Measurements from ENCODE around the gene GPHN.
"Not testable (repeated sequence)": the region's sequence is repeated elsewhere in the genome, so short reads cannot be mapped to it uniquely, and the experiment has no call there.

The GPHN gene

DNA sequence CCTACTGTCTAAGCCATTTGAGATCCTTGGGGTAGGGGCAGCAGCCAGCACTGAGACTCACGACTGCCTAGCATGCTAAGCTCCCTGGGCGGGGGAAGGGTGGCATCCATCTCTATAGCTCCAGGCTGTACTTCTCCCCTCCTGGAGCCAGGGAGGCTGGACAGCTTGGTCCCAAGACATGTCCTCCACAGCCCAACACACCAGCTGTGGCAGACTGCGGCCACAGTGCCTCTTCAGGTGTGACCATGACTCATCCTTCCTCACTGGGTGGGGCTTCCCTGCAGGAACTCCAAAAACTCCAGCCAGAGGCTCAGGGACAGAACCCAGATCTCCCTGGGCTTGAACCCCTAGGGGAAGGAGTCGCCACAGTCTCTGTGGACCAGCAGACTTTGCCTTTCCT, 193.9 kb downstream of the GPHN start:
- TF ChIP-seq, protein P1, sequence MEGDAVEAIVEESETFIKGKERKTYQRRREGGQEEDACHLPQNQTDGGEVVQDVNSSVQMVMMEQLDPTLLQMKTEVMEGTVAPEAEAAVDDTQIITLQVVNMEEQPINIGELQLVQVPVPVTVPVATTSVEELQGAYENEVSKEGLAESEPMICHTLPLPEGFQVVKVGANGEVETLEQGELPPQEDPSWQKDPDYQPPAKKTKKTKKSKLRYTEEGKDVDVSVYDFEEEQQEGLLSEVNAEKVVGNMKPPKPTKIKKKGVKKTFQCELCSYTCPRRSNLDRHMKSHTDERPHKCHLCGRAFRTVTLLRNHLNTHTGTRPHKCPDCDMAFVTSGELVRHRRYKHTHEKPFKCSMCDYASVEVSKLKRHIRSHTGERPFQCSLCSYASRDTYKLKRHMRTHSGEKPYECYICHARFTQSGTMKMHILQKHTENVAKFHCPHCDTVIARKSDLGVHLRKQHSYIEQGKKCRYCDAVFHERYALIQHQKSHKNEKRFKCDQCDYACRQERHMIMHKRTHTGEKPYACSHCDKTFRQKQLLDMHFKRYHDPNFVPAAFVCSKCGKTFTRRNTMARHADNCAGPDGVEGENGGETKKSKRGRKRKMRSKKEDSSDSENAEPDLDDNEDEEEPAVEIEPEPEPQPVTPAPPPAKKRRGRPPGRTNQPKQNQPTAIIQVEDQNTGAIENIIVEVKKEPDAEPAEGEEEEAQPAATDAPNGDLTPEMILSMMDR (conservative IDR thresholded peaks at IDR 0.05; ENCODE audit: control insufficient read depth, insufficient read depth, low read depth, low read length), result no peak
- no peak overlapping the region for H3K4me3 ChIP-seq (ENCODE audit: control insufficient read depth, low read depth, low read length)
- DNase-seq (ENCODE audit: low read depth), result no peak

- TF ChIP-seq, protein P1 (conservative IDR thresholded peaks at IDR 0.05; ENCODE audit: control insufficient read depth, insufficient read depth, low read depth, low read length), result no peak
- H3K4me3 ChIP-seq (ENCODE audit: control insufficient read depth, low read depth, low read length), result no peak overlapping the region
- DNase-seq (ENCODE audit: low read depth), result no peak
Observed at GRCh38 chr14:66708267-66708666, 200.3 kb downstream of the GPHN start.

DNA sequence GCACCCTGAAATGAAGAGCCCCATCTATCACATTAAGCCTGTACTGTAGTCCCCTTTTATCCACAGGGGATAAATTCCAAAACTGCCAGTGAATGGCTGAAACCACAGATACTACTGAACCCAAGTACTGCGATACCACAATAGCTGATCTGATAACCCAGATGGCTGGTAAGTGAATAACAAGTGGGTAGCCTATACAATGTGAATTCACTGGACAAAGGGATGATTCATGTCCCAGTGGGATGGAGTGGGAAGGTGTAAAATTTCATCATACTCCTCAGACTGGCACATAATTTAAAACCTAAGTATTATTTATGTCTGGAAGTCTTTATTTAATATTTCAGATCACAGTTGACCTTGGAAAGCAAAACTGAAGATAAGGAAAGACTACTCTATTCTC, 201.3 kb downstream of the GPHN start:
- DNase-seq (ENCODE audit: low read depth), result peak; percentile 68
- no peak overlapping the region for H3K4me3 ChIP-seq (ENCODE audit: control insufficient read depth, low read depth, low read length)
- TF ChIP-seq, protein P1 (conservative IDR thresholded peaks at IDR 0.05; ENCODE audit: control insufficient read depth, insufficient read depth, low read depth, low read length), result no peak

DNA sequence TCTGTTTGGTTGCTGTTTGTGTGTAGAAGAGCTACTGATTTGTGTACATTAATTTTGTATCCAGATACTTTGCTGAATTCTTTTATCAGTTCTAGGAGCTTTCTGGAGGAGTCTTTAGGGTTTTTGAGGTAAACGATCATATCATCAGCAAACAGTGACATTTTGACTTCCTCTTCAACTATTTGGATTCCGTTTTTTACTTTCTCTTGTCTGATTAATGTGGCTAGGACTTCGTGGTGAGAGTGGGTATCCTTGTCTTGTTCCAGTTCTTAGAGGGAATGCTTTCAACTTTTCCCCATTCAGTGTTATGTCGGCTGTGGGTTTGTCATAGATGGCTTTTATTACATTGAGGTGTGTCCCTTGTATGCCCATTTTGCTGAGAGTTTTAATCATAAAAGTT, 206.3 kb downstream of the GPHN start:
- not testable (repeated sequence) for H3K4me3 ChIP-seq (ENCODE audit: control insufficient read depth, low read depth, low read length); DNase-seq (ENCODE audit: low read depth)

DNA sequence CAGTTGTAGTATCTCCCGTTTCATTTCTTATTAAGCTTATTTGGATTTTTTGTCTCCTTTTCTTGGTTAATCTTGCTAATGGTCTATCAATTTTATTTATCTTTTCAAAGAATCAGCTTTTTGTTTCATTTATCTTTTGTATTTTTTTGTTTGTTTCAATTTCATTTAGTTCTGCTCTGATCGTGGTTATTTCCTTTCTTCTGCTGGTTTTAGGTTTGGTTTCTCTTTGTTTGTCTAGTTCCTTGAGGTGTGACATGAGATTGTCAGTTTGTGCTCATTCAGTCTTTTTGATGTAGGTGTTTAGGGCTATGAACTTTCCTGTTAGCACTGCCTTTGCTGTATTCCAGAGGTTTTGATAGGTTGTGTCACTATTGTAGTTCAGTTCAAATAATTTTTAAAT, 207.4 kb downstream of the GPHN start:
- DNase-seq (ENCODE audit: low read depth); H3K4me3 ChIP-seq (ENCODE audit: control insufficient read depth, low read depth, low read length): not testable (repeated sequence)

GRCh38 chr14:66716227-66716626, 208.3 kb downstream of the GPHN start:
- TF ChIP-seq, protein P1 (conservative IDR thresholded peaks at IDR 0.05; ENCODE audit: control insufficient read depth, insufficient read depth, low read depth, low read length), result no peak

DNA sequence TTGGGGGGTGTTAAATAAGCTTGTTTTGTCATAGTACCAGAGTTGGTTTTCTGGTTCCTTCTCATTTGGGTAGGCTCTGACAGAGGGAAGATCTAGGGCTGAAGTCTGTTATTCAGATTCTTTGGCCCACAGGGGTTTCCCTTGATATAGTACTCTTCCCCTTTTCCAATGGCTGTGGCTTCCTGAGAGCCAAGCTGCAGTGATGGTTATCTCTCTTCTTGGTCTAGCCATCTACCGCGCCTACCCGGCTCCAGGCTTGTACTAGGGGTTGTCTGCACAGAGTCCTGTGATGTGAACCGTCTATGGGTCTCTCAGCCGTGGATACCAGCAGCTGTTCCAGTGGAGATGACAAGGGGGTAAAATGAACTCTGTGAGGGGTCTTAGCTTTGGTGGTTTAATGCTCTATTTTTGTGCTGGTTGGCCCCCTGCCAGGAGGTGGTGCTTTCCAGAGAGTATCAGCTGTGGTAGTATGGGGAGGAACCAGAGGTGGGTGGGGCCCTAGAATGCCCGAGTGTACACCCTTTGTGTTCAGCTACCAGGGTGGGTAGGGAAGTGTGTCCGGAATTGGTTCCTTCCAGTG, 209.7 kb downstream of the GPHN start:
- H3K4me3 ChIP-seq (ENCODE audit: control insufficient read depth, low read depth, low read length), result no peak overlapping the region
- DNase-seq (ENCODE audit: low read depth), result no peak
- TF ChIP-seq, protein P1 (conservative IDR thresholded peaks at IDR 0.05; ENCODE audit: control insufficient read depth, insufficient read depth, low read depth, low read length), result no peak

More at GRCh38 chr14:66716227-66716626, 208.3 kb downstream of the GPHN start:
- DNase-seq (ENCODE audit: low read depth), result no peak
- no peak overlapping the region for H3K4me3 ChIP-seq (ENCODE audit: control insufficient read depth, low read depth, low read length)

DNA sequence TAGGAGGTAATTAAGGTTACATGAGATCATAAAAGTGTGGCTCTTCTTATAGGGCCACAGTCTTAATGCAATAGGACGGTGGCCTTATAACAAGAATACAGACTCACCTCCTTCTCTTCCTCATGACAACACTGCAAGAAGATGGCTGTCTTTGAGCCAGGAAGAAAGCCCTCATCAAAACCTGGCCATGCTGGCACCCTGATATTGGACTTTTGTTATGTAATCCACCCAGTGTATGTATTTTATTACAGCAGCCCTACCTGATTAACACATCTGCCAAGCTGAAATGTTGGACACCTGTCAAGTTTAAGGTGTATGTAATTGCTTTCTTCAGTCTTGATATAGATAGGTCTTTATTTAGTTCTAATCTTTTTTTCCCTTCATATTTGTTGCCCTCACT, 217.0 kb downstream of the GPHN start:
- TF ChIP-seq, protein P1 (conservative IDR thresholded peaks at IDR 0.05; ENCODE audit: control insufficient read depth, insufficient read depth, low read depth, low read length), result no peak
- H3K4me3 ChIP-seq (ENCODE audit: control insufficient read depth, low read depth, low read length), result no peak overlapping the region
- no peak for DNase-seq (ENCODE audit: low read depth)

DNA sequence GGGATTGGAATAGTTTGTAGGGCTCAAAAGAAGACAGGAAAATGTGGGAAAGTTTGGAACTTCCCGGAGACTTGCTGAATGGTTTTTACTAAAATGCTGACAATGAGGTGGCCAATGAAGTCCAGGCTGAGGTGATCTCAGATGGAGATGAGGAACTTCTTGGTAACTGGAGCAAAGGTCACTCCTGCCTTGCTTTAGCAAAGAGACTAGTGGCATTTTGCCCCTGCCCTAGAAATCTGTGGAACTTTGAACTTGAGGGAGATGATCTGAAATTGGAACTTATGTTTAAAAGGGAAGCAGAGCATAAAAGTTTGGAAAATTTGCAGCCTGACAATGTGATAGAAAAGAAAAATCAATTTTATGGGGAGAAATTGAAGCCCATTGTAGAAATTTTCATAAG, 223.4 kb downstream of the GPHN start:
- DNase-seq (ENCODE audit: low read depth); H3K4me3 ChIP-seq (ENCODE audit: control insufficient read depth, low read depth, low read length): not testable (repeated sequence)
